ENCODE results near the gene MYH11.

GRCh38 chr16:15671530-15672117, 185.2 kb downstream of the MYH11 start:
- TF ChIP-seq POLR2A (IDR thresholded peaks at IDR 0.05; ENCODE audit: low read length): no peak
- no peak for TF ChIP-seq GATA1 (IDR thresholded peaks at IDR 0.05; ENCODE audit: low read depth, low read length)
